OCI-LY1 (cell line): Measurements from ENCODE around the gene RALY.

Source experiments
- CTCF ChIP-seq: fragments of 200-600 bp; sonication (generic), shearing (Covaris generic); IDR thresholded peaks from 2 replicates; pipeline ENCODE4 v1.5.1; 2017; ENCODE audit warnings: mild to moderate bottlenecking, antibody characterized with exemption, low read length, moderate library complexity, mixed read lengths
- EZH2 ChIP-seq: fragments of 200-600 bp; sonication (generic), shearing (Covaris generic); IDR thresholded peaks from 2 replicates; pipeline ENCODE4 v1.8.0; 2017; ENCODE audit warnings: borderline replicate concordance, mixed run types, mild to moderate bottlenecking, antibody characterized with exemption, low read length, moderate library complexity, mixed read lengths

- TF ChIP-seq EZH2 (no peak), CTCF (no peak)
Measured at GRCh38 chr20:34095825-34096224, 102.1 kb downstream of the RALY start.
